Activated CD4-positive, alpha-beta T cell treated with anti-CD3 and anti-CD28 coated beads for 1 hour (primary cell): ENCODE data around the gene LHFPL6.

ENCODE experiments used
- DNase-seq: peaks from one replicate; pipeline ENCODE4 v3.0.0-alpha.2; 2020

The LHFPL6 gene

DNA sequence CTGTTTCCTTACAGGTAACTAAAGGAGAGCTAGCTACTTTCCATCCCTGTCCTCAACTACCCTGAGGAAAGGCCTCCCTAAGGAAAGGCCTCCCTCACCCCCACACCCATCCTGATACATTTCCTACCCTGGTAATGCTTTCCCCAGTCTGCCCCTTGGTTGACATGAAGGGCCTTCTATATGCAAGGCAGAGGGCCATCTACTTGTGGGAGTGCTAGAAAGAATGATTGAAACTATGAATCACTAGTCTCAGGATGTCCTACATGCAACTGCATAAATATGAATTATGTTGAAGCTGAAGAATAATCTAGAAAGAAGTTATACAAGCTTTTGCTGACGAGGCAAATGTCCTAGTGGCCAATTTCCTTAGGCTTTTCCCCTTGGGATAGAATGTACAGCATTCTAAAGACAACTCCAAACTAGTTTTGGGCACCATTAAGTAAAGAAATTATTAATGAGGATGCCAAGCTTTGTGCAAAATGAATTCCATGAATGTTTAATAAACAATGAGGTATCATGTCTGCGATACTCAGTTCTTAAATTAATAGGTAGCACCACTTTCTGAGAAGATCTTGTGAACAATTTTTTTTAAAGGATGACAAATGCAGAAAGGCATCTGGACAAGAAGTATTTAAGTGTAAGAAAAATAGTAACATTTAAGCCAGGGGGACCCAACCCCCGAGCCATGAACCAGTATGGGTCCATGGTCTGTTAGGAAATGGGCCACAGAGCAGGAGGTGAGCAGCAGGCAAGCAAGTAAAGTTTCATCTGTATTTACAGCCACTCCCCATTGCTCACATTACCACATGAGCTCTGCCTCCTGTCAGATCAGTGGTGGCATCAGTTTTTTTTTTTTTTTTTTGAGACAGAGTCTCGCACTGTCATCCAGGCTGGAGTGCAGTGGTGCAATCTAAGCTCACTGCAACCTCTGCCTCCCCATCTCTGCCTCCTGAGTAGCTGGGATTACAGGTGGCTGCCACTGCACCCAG lies 223.0 kb downstream of the LHFPL6 start:
- DNase-seq = no peak

DNA sequence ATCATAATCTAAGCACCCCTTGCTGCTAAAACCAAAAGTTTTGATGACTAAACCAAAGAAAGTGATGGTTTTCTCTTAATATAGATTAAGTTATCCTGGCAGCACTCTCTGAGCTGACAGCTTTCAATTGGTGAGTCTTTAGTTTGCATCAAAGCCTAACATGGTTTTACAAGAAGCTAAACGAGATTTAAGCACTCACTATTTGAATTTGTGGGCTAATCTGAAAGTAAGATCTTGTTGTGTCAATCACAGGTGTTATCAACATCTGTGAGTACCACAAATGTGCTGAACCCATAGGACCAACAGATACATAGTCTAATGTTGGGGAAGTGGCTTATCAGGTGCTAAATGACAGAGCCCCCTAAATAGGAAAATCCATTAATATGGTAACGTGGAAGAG lies 223.9 kb downstream of the LHFPL6 start:
- no peak for DNase-seq

DNA sequence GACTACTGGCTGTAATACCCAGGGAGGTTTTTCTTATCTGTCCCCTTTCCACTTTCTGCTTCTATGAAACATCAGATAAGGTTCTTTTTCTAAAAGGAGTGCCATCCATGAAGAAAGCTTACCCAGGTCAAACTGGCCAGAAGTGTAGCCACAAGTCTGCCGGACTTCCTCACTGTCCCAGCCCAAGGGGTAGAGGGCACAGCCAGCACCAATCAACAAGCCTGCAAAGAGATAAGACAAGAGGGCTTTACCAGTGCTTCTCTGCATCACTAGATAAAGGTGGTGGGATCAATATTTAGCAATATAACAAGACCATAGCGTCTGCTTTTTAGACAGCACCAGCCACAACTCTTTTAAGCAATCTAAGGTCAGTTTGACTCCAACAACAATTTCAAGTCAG lies 224.7 kb downstream of the LHFPL6 start:
- DNase-seq = no peak

DNA sequence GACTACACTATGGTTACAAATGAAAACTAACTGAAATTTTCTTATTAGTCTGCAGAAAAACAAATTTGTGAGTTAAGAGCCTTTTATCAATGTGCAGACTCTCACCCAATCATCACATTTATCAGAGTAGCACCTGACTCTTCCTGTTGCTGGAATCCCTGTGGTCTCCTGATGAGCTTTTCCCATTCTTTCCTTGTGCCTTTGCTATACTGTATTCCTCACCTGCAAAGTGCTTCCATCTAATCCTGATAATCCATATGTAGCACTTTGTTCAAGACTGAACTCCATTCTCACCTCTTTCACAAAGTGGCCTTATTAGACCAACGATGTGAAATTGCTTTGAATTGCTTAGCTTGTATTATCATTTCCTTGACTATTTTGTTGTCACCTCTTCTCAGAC lies 225.3 kb downstream of the LHFPL6 start:
- DNase-seq = no peak

DNA sequence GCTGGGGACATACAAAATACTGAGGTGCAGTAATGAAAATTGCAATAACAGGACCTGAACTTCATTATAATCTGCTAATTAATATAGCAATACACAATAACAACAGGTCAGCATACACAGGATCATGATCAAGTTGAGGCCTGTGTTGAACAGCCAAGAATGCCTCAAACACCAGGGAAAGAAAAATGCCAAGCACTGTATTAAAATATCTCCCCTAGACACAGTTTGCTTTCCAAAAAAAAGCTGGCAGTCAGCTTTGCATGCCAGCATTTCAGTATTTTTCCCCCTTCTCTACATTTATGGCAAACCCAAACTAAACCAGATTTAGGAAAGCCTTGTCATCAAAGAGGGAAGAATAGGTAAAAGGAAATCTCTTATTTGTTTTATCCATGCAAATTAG lies 226.9 kb downstream of the LHFPL6 start:
- DNase-seq = no peak

DNA sequence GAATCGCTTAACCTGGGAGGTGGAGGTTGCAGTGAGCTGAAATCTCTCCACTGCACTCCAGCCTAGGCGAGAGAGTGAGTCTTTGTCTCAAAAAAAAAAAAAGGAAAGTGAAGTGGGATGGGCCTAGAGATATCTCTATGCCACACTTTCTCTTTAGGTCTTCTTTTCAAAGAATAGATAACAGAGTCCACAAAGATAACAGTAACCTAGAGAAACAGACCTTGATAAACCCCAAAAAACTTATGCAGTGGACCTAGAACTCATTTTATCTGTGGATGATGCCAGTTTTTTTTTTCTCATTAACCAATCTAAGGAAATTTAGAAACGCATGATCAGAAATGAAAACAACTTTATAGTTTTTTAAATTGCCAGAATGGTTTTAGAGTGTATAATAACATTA lies 227.4 kb downstream of the LHFPL6 start:
- DNase-seq = no peak

DNA sequence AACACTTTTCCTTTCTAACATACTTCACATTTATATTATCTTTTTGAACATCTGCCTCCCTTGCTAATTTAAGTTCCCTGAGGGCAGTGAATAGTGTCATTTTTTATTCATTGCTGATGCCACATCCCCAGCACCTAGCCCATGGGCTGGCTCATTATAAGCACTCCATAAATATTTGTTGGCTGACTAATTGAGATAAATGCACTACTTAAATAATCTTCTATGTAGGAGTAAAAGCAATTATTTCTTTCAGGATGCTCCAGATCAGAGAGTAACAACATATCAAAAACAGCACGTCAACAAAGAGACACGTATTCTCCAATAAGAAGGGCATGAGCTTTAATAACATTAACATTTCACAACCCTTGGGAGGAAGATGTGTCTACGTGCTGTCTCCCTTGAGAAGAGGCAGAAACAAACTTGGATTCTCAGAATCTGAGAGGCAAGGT lies 228.2 kb downstream of the LHFPL6 start:
- no peak for DNase-seq

DNA sequence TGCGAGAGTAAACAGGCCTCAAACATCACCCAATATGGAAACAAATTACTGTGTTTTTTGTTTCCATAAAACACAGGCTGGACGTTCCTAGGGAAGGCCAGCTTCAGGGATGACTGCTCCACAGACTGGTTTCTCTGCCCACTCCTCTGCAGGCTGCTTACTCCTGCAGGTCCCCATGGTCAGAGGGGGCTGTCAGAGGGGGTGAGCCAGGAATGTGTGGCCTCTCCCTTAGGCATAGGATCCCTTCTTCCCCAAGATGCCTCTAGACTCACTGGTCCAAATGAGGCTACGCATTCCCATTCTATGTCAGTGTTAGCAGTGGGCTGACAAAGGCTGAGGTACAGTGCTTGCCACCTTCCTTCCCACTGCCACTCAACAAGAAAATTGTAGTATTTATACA lies 229.8 kb downstream of the LHFPL6 start:
- no peak for DNase-seq

DNA sequence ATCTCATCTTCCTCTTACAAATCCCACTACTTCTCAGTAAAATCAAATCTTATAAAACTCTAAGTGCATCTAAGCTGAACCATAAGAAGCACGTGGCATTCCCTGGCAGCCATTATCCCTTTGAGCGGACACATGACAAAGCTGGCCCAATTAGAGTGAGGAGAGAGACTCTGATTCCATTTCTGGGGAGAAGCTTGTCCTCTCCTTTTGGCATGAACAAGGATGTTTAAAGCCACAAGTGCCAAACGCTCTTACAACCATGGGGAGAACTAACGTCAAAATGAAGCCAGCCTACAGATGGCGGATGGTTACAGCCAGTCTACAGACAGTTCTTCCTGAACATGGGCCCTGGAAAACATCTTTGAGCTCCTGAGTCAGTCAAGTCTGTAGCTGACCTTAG lies 231.3 kb downstream of the LHFPL6 start:
- DNase-seq = no peak

DNA sequence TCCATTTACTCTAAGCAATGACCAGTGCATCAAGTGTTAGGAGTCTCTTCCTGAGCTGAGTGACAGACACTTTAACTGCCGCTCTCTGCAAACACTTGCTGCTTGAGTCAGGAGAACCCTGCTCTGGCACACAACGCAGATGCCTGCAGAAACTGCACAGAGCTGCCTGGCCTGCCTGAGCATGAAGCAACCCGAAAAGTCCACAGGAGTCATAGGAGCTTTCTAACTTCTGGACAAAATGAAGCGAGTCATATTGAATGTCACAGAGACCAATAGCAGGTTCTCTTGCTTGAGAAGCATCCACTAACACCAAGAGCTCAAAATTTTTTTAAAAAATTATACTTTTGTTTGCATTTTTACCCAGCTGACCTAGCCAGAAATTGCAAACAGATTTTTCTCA lies 232.4 kb downstream of the LHFPL6 start:
- DNase-seq = no peak

DNA sequence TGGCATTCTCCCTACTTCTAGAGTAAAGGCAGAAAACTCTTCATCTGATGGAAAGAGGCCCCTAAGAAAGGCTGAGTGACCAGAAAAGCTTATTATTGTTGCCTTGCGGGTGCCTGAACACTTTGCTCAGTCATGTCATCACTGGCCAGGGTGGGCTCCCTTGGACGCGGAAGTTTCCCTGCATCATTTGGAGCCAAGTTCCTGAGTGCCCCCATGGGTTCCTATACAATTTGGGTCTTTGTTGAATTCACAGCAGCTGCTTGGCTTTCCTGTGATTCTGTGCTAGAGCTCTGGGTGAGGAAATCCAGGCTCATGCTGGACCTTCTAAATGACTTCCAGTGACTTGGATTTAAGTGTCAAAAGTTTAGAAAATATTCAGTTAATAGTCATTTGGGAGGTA lies 232.9 kb downstream of the LHFPL6 start:
- no peak for DNase-seq

DNA sequence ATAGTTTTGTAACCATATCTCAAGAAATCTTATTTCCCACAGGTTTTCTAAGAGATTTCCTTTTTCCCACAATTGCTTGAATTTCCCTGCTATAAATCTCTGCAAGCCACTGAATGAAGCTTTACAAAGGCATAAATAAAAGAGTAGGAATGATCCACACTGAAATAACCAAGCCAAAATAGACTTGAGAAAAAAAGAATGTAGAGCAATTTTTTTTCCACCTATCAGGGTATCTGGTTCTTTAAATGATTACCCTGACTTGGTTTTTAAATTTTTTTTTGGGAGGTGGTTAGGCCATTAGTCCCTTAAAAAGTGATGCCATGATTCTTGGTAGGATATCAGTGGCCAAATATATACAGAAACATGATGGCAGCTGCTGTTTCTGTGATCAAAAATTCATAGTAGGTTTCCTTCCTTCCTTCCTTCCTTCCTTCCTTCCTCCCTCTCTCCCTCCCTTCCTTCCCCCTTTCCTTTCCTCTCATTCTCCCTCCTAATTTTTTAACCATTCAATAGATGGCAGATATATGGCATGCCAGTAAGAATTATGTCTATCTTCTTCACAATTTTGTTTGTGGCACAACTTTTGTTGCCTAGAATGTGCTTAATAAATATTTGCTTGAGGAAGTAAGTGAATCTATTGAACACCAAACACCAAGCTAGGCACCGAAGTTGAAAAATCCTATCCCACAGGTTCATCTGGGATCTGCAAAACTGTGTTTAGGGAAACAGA lies 233.7 kb downstream of the LHFPL6 start:
- no peak for DNase-seq

DNA sequence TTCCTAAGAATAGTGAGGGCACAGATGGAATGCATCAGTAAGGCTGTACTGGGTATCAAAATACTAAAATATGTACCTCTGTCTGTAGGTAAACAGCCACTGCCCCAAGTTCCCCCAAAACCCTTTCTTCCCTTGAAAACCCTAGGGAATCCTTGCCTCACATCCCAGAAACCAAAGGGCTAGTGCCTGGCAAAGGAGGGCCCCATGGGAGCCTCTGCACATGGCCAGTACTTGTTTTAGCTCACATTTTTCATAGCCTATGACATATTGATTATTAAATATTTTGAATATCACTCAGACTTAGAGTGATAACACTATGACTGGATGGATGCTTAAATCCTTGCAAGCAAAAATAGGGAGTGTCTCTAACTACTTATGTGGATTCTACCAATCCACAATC lies 237.1 kb downstream of the LHFPL6 start:
- no peak for DNase-seq

DNA sequence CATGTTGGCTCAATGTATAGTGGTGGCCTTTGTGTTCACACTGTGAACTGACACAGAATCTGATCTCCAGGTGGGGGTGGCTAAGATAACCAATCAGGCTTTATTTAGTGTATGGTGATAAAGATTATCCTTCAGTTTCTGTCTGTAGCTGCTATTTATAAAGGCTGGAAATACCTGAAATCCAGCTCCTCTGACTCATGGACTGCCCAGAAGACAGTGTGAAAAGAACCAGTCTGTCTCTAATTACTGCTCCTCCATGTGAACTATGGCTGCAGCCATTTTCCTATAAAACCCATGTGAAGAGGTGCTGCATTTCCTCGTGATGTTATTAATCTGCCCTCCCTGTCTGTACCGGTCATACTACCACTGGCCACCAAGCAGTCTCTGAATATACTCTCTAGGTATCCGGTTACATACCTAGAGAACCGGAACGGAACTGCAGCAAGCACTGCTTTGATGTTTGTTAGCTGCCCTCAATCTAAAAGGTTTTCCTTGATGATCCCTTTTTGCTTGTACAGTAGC lies 238.0 kb downstream of the LHFPL6 start:
- no peak for DNase-seq

DNA sequence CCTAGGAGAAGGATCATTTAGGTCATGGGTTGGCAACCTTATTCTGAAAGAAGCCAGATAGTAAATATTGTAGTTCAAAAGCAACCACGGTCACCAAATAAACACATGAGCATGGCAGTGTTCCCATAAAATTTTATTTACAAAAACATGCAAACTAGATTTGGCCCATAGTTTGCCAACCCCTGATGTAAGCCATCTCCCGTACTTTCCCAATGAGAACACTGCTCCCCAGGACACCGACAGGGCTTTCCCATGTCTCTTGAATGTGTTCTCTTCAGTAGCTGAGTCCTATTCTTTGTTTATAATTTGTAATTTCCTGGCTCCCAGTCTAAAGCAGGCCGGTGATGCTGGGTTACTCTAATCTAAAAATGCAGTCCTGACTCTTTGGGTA lies 239.6 kb downstream of the LHFPL6 start:
- DNase-seq = no peak

DNA sequence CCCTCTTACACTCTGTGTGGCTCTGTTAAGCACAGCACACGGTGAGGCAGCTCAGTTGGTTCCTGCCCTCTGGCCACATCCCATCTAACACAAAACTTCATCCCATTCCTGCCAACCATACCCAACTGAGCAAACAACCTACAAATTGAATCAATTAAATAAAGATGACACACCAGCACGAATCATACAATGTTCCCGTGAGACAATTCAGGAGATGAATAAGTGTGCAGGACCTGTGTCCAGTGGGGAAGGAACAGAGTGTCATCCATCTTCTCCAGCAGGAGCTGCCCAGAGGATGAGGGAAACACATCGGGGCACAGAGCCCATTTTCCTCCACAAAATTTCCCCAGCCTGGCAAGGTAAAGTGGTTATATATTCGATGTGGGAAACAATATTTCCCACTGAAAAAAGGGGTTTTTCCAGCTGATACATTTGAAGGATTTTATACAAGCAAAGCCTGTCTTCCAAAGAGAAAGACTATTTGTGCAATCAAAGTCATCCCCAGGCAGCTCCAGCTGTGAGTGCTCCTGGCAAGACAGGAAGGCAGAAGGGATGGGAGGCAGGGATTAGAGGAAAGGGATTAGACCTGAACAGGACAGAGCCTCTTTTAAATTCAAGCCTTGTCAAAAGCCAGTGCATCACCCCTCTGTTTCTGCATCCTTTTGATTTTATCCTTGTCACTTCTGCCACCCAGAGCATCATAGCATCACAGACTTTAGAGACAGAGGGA lies 240.2 kb downstream of the LHFPL6 start:
- no peak for DNase-seq

DNA sequence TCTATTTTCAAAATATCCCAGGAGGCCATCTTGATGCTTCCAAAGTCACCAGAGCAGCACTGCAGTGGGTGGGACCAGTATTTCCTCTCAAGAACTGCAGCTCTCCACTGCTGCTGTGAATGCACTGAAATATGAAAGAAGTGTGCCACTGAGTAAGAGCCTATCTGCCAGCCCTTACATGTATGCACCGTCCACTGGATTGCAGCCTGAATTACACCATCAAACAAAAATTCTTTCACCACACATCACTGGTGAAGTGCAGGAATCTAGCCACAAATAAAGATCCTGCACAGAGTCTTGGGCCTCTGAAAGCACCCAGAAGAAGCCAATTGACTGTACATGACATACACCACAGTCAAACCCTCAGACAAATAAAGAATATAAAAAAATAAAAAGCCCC lies 249.0 kb downstream of the LHFPL6 start:
- no peak for DNase-seq

DNA sequence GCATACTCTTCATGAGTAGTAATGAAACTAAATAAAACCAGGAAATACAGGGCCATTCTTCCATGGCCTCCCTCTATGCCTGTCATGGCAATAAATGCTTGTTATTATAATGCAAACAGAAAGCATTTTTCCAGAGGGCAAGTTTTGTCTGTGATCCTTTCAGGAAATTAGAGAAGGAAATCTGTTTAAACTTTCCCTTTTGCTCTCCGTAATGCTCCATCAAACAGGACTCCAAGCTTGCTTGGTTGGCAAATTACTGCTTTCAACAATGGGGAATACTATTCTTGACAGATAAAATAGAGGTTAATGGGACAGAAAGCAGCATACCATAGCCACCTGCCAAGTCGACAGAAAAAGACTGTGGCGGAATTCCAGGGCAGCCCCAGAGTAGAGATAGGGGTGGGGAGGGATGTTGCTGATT lies 252.5 kb downstream of the LHFPL6 start:
- no peak for DNase-seq

DNA sequence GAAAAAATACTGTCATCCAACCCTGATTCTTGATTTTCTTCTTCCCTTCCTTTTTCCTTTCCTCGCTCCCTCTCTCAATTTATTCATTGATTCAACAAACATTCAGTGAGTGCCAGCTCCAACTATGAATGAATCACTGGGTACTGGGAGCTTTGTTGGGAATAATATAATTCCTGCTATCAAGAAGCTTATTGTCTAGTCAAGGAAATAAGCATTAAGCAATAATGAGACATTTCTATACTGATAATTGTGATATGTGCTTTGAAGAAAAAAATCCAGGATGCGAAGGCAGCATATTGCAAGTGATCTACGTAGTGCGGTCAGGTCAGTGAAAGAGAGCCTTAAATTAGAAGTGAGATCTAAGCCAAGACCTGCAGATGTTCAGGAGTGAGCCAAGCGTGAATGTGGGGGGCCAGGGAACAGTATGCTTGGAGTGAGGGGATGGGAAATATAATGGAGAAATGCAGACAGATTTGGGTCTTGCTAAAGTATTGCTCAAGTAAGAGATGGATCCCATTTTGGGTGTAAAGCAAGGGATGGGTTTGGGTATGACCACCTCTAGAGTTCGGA lies 253.5 kb downstream of the LHFPL6 start:
- no peak for DNase-seq

DNA sequence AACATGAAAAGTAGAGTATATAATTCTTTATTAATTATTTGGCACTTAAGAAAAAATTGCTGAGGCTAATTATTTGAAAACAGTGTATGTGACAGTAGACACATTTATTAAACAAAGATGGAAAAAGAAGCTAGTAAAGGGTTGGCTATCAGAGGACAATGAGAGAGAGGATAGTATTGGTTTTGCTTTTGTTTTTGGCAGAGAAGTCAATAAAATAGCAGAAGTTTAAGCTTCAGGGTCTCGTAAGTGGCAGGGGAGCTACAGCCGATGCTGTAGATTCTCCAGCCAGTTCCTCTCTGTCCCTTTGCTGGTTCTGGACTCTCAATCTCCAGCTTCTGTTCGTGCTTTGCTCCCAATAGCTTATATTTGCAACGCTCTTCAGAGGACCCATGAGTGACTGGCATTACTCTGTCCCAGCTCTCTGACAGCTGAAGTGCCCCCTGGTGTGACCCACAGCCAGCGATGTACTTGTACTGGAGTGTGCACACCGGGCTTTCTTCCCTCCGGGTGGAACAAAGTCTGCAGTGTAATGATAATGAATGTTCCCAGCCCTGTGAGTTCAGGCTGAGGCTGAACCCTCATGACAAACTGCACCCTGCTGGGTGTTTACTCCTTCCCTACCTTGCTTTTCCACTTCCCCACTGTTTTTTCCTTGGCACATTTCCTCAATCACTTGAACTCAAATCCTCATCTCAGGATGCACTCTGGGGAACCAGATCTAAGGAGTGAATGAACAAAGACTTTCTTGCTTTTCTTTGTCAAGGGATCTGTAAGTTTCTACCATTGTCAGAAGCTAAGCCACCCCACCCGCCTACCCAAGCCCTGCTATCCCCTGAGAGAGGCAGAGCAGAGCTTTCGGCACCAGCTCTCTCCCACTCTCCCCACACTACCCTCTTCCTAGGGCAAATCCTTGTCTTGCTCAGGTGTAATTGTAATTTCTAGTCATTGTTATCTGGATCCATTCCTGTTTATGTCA lies 254.8 kb downstream of the LHFPL6 start:
- no peak for DNase-seq

DNA sequence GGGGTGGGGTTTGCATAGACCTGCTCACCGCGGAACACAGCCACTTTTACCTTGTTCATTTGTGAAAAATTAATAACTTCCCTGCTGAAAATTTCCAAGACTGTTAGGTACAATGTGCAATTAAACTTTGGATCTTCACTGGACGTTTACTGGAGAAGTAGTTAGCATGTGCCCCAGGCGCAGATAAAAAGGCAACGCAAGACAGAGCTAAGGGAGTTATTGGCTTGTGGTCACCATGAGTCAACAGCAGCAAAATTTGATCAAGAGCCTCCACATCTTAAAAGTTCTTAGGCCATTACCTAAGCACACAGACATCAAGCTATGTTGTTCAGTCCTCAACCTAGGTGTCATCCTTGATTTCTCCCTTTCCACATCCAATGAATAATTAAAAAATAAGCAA lies 257.0 kb downstream of the LHFPL6 start:
- DNase-seq = no peak

DNA sequence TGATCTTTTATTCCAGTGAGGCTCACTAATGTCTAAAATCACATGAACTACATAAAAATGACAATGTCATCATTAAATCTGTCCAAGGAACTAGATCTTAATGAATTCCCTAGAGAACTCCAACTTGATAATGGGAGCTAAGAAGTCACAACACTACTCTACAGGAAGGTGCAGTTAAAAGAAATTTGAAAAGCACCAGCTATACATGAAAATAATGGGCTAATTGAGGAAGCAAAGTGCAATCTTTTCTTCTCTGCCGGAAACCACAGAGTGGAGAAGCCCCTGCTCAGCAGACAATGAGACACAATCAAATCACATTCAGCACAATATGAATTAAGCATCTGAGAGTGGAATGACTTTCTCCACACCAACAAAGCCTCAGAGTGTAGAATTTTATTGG lies 261.7 kb downstream of the LHFPL6 start:
- DNase-seq = no peak
